ENCODE measurements around the gene LUC7L2.
"Not testable (repeated sequence)": the region's sequence is repeated elsewhere in the genome, so short reads cannot be mapped to it uniquely, and the experiment has no call there.

The LUC7L2 gene

DNA sequence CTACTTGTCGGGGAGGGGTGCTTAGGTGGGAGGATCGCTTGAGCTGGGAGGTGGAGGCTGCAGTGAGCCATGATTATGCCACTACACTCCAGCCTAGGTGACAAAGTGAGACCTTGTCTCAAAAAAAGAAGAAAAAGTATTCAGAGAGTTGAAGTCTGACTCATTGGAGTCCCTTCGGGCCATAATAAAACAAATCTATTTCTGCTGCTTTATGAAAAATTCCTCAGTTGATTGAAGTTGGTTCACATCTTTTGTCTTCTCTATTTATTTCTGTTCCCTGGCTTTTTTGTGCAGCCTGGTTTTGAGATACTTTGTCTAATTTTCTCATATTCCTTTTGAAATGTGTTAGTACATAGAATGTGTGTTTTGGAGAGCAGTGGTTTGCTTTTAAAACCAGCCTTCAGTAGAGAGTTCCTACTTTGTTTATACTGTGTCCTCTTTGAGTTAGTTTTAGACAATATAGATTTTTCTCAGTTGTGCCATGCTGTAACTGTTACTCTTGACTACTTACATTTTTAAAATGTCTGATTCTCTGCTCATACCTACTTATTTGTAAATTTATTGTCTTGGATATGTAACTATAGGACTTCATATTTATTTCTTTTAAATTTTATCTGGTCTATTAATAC, 36.7 kb downstream of the LUC7L2 start:
- DNase-seq (ENCODE audit: low spot score) = no peak

- DNase-seq (ENCODE audit: low spot score) = no peak
Observed at GRCh38 chr7:139397192-139397591, 37.5 kb downstream of the LUC7L2 start.

DNA sequence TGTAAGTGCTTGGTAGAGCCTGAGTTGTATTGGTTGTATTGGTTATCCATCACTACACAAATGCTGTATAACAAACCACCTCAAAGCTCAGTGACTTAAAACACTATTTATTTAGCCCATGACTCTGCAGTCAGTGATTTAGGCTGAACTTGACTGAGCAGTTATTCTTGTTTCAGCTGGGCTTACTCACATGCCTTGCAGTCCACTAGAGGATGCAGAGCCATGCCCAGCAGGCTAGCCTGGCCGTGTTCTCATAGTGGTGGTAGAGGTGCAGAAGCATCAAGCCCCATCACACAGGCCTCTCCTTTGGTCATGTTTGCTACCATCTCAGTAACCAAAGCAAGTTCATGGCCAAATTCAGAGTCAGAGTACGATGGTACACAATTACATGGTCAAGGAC, 43.9 kb downstream of the LUC7L2 start:
- DNase-seq (ENCODE audit: low spot score) = no peak

GRCh38 chr7:139407555-139407954, 47.9 kb downstream of the LUC7L2 start:
- no peak for DNase-seq (ENCODE audit: low spot score)

DNA sequence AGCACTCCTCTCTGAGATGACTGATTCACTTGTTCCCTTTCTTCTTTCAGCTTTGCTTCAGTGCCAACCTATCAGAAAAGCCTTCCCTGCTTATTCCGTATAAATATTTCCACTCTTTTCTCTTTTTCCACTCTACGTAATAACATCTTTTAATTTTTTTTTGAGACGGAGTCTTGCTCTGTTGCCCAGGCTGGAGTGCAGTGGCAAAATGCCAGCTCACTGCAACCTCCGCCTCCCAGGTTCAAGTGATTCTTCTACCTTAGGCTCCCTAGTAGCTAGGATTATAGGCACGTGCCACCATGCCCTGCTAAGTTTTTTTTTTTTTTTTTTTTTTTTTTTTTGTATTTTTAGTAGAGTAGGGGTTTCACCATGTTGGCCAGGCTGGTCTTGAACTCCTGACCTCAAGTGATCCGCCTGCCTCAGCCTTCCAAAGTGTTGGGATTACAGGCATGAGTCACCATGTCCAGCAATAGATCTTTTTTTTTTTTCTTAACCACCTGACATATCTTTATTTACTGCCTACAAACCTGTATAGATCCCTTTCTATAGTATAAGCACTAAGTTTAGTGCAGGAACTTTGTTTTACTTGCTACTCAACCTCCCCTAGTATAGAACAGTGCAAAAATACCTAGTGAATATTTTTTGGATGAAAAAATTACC, 55.2 kb downstream of the LUC7L2 start:
- not testable (repeated sequence) for DNase-seq (ENCODE audit: low spot score)

DNA sequence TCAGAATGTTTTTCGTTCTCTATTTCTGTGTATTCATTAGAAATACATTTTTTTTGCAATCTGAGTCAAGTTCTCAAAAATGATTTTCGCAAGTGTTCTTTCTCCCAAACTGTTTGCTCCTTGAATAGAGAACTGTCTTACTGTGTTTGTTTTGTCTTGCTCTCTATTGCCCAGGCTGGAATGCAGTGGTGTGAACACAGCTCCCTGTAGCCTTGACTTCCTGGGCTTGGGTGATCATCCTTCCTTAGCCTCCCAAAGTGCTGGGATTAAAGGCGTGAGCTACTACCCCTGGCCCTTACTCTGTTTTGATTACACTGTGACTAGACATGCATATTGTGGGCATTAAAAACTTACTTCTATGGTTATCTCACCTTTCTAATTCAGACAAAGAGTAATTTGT, 56.7 kb downstream of the LUC7L2 start:
- no peak for DNase-seq (ENCODE audit: low spot score)

DNA sequence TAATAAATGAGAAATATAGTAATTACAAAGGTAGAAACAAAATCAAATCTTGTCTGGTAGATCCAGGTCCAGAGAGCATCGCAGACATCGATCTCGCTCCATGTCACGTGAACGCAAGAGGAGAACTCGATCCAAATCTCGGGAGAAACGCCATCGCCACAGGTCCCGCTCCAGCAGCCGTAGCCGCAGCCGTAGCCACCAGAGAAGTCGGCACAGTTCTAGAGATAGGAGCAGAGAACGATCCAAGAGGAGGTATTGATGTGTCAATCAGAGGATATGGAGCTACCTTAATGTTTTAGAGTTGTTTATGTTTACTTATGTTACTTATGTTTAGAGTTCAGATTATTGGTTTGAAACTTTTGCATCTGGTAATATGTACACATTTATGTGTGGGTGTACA, 57.8 kb downstream of the LUC7L2 start:
- DNase-seq (ENCODE audit: low spot score) = no peak

DNA sequence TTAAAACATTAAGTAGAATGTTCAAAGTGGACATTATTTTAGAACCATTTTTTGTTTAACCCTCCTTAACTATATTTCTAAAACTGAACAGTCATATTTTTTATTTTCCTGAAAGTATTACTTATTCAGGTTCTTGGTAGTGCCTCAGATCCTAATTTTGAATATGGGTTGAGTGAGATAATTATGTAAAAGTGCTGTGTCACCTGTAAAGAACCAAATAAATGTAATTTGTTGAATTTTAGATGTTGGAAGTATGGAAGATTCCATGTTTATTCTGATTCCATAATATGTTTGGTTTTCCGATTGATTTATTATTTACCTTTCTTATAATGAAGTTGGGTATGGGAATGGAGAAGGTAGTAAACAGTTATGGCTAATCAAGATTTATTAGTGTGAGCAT, 61.4 kb downstream of the LUC7L2 start:
- no peak for DNase-seq (ENCODE audit: low spot score)

GRCh38 chr7:139422126-139422525, 62.4 kb downstream of the LUC7L2 start:
- DNase-seq (ENCODE audit: low spot score) = peak; percentile 74

DNA sequence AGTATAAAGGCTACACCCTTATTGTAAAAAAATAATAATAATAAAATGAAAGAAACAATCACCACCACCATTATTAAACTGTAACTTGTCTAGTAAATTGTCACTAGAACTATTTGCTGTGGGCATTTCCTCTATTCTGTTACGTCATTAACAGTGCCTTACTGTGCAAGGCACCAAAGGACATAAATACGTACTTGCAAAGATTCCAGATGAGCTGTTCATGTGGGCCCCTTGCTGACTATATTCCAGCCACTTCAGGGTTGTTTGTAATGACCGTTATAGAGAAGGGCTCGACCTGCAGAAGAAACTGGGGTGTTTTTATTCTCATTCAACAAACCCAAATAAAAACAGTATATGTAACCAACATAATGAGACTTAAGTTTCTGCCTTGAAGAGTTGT, 63.4 kb downstream of the LUC7L2 start:
- DNase-seq (ENCODE audit: low spot score) = peak; percentile 89

DNA sequence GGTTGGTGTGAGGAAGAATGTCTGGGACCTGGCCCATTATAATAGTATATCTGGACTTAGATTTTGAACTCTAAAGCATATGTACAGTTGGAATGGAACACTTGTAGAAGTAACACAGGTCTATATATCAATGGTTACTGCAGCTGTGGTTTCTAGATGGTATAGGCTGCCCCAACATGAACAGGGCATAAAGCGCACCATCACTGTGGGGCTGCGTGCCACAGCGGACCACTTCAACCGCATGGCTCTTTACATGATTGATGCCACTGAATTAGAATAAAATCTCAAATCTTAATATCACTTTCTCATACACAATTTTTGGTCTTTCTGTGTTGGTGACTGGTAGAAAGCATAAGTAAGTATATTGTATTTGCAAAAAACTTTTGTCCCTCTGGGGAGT, 64.3 kb downstream of the LUC7L2 start:
- no peak for DNase-seq (ENCODE audit: low spot score)

DNA sequence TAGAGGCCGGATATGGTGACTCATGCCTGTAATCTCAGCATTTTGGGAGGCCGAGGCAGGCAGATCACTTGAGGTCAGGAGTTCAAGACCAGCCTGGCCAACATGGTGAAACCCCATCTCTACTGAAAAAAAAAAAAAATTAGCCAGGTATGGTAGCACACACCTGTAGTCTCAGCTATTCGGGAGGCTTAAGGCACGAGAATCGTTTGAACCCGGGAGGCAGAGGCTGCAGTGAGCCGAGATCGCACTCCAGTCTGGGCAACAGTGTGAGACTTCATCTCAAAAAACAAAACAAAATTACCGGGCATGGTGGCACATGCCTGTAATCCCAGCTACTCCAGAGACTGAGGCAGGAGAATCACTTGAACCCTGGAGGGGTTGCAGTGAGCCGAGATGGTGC, 66.0 kb downstream of the LUC7L2 start:
- DNase-seq (ENCODE audit: low spot score) = not testable (repeated sequence)

DNA sequence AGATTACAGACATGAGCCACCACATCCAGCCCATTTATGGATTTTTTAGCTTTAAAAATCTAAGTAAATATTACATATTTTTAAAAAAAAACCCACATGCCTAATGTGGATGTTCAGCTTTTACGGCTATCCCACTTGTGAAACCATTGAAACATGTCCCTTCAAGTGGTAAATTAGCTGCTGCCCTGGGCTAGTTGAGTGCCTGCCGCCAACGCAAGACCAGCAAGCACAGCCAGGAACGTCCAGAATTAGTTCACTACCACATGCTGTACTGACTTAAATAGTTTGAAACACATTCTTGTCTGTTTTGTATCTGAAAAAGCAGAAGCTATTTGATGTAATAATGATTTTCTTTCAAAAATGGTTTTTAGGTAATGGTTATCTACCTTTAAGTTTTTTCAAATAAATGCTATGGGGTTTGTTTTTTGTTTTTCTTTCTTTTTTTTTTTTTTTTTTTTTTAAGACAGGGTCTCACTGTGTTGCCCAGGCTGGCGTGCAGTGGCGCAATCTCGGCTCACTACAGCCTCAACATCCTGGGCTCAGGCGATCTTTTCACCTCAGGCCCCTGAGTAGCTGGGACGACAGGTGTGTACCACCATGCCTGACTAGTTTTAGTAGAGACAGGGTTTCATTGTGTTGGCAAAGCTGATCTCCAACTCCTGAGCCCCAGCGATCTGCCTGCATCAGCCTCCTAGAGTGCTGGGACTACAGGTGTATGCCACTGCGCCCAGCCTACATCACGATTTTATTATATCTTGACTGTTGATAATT, 66.7 kb downstream of the LUC7L2 start:
- DNase-seq (ENCODE audit: low spot score) = no peak

GRCh38 chr7:139427029-139427420, 67.3 kb downstream of the LUC7L2 start:
- no peak for DNase-seq (ENCODE audit: low spot score)

- no peak for DNase-seq (ENCODE audit: low spot score)
Observed at GRCh38 chr7:139427788-139428187, 68.1 kb downstream of the LUC7L2 start.

DNA sequence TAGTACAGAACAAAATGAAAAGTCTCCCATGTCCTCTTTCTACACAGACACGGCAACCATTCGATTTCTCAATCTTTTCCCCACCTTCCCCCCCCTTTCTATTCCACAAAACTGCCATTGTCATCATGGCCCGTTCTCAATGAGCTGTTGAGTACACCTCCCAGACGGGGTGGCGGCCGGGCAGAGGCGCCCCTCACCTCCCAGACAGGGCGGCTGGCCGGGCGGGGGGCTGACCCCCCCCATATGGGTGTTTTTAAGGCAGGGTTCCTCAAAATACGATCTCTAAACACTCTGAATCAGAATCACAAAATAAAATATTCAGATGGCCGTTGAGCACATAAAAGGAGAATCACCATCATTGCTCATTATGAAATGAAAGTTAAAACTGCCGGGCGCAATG, 70.0 kb downstream of the LUC7L2 start:
- DNase-seq (ENCODE audit: low spot score) = not testable (repeated sequence)

- DNase-seq (ENCODE audit: low spot score) = no peak
Observed at GRCh38 chr7:139430443-139430842, 70.7 kb downstream of the LUC7L2 start.

GRCh38 chr7:139431010-139431409, 71.3 kb downstream of the LUC7L2 start:
- DNase-seq (ENCODE audit: low spot score) = peak; percentile 18

GRCh38 chr7:139431459-139431858, 71.8 kb downstream of the LUC7L2 start:
- peak; percentile 87 for DNase-seq (ENCODE audit: low spot score)

DNA sequence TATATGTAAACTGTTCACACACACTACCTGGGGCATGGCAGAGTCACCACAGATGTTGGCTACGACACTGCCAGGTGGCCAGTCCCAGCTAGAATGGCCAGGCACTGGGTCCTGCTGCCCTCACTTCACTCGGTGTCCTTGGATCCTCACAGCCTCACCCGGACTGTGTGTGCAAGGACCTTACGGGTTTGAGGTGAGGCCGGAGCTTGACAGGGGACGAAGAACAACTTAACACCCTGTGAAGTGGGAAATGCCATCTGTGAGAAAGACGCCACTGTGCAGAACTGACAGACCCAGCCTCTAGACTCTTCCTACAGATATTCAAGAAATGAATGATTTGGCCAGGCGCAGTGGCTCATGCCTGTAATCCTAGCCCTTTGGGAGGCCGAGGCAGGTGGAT, 77.1 kb downstream of the LUC7L2 start:
- no peak for DNase-seq (ENCODE audit: low spot score)

DNA sequence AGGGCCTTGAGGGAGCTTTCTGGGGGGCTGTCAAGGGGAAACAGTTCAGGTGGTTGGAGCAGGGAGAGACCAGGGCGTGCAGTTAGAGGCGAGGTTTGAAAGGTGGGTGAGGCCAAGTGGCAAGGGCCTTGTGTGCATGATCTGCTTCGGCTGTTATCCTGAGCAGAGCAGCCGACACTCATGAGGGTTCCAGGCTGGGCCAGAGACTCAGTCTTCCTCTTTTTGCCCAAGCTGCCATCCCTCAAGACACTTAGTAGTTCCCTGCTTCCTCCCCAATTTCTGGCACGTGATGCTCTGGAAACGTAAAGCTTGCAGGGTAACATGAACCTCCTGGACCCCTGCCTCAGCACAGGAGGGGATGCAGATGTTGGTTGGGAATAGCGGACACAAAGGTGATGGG, 79.7 kb downstream of the LUC7L2 start:
- no peak for DNase-seq (ENCODE audit: low spot score)

DNA sequence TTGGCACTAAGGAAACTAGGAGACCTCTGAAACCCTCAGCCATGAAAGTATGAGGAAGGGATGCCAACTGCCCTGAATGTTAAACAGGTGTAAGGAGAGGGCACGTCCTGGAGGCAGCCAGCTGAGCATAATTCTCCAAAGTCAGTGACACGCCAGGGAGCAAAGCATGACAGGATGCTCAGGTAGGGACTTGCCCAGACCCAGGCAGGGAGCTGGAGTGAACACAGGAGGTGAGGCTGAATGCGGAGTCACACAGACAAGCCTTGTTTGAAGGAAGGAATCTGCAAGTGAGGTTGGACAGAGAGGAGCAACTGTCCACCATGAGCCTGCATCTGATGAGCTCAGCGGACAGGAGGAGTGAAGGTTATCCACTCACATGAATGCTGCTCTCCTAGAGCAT, 82.3 kb downstream of the LUC7L2 start:
- no peak for DNase-seq (ENCODE audit: low spot score)
